Hippocampal formation (tissue), 2 donors: ENCODE data around the gene MRPL27.

ENCODE experiments used
- DNase-seq, 2 donors: peaks; one replicate each; lab custom pipeline; 2025; lab: John Stamatoyannopoulos, UW

The MRPL27 gene

GRCh38 chr17:50386510-50386909 is 13.5 kb upstream of the MRPL27 start:
- no peak for DNase-seq

- no peak for DNase-seq
Observed at GRCh38 chr17:50382931-50383330, 9.9 kb upstream of the MRPL27 start.

- no peak for DNase-seq
Observed at GRCh38 chr17:50381920-50382319, 8.9 kb upstream of the MRPL27 start.

GRCh38 chr17:50381260-50381815 is 8.4 kb upstream of the MRPL27 start:
- no peak for DNase-seq

GRCh38 chr17:50380369-50381259 is 7.6 kb upstream of the MRPL27 start:
- no peak for DNase-seq

GRCh38 chr17:50379351-50380132 is 6.6 kb upstream of the MRPL27 start:
- DNase-seq = no peak

GRCh38 chr17:50375858-50376538 is 3.0 kb upstream of the MRPL27 start:
- no peak for DNase-seq

GRCh38 chr17:50373705-50374104 is 721 bp upstream of the MRPL27 start:
- no peak for DNase-seq

- no peak for DNase-seq
Observed at GRCh38 chr17:50372222-50372757, 694 bp downstream of the MRPL27 start.

GRCh38 chr17:50371526-50371925 is 1.5 kb downstream of the MRPL27 start:
- DNase-seq = no peak

- DNase-seq = no peak
Observed at GRCh38 chr17:50370052-50370451, 2.9 kb downstream of the MRPL27 start.

- DNase-seq = no peak
Observed at GRCh38 chr17:50367401-50367800, 5.6 kb downstream of the MRPL27 start.

- DNase-seq = no peak
Observed at GRCh38 chr17:50365649-50366393, 7.2 kb downstream of the MRPL27 start.

- DNase-seq = no peak
Observed at GRCh38 chr17:50365165-50365564, 7.8 kb downstream of the MRPL27 start.

- no peak for DNase-seq
Observed at GRCh38 chr17:50364715-50365114, 8.3 kb downstream of the MRPL27 start.

GRCh38 chr17:50364061-50364458 is 8.9 kb downstream of the MRPL27 start:
- DNase-seq = no peak

- DNase-seq = peak; percentile 73 to 75
Observed at GRCh38 chr17:50363217-50364060, 9.5 kb downstream of the MRPL27 start.

GRCh38 chr17:50362661-50363060 is 10.3 kb downstream of the MRPL27 start:
- DNase-seq = no peak

- peak; percentile 33 to 34 for DNase-seq
Observed at GRCh38 chr17:50361561-50362480, 11.2 kb downstream of the MRPL27 start.
